ENCODE results near the gene SLC34A1.
"Not testable (repeated sequence)": the region's sequence is repeated elsewhere in the genome, so short reads cannot be mapped to it uniquely, and the experiment has no call there.

Gene SLC34A1

GRCh38 chr5:177384134-177384533, at the start of gene SLC34A1:
TSS of gene SLC34A1 (plus strand) at chr5:177384434. CDS start at chr5:177385742, 1,308 bp downstream.
- DNase-seq = no peak

- DNase-seq = no peak
These were observed 49.2 kb upstream of the SLC34A1 start for GRCh38 chr5:177334781-177335700.

GRCh38 chr5:177335701-177336065, 48.6 kb upstream of the SLC34A1 start:
- no peak for DNase-seq

GRCh38 chr5:177336112-177336511, 48.1 kb upstream of the SLC34A1 start:
- DNase-seq = peak; percentile 33

- no peak for DNase-seq
These were observed 47.4 kb upstream of the SLC34A1 start for GRCh38 chr5:177336603-177337494.

GRCh38 chr5:177338251-177339106, 45.8 kb upstream of the SLC34A1 start:
- DNase-seq = no peak

GRCh38 chr5:177339107-177339638, 45.1 kb upstream of the SLC34A1 start:
- DNase-seq = no peak

GRCh38 chr5:177343000-177343399, 41.2 kb upstream of the SLC34A1 start:
- DNase-seq = not testable (repeated sequence)

- no peak for DNase-seq
These were observed 40.5 kb upstream of the SLC34A1 start for GRCh38 chr5:177343777-177344176.

GRCh38 chr5:177344891-177345290, 39.3 kb upstream of the SLC34A1 start:
- no peak for DNase-seq

- no peak for DNase-seq
These were observed 37.4 kb upstream of the SLC34A1 start for GRCh38 chr5:177346820-177347219.

GRCh38 chr5:177347699-177348098, 36.5 kb upstream of the SLC34A1 start:
- no peak for DNase-seq

GRCh38 chr5:177349362-177349647, 34.9 kb upstream of the SLC34A1 start:
- no peak for DNase-seq

GRCh38 chr5:177349762-177350161, 34.5 kb upstream of the SLC34A1 start:
- DNase-seq = no peak

GRCh38 chr5:177350776-177351391, 33.4 kb upstream of the SLC34A1 start:
- no peak for DNase-seq

- DNase-seq = peak; percentile 92
These were observed 32.6 kb upstream of the SLC34A1 start, which contains the start of gene LMAN2 for GRCh38 chr5:177351392-177352329. TSS of gene LMAN2 (minus strand) at chr5:177351668. CDS start at chr5:177351647, 21 bp downstream.

GRCh38 chr5:177353093-177353492, 31.1 kb upstream of the SLC34A1 start:
- no peak for DNase-seq

- no peak for DNase-seq
These were observed 30.0 kb upstream of the SLC34A1 start for GRCh38 chr5:177354256-177354655.

GRCh38 chr5:177354711-177355110, 29.5 kb upstream of the SLC34A1 start:
- no peak for DNase-seq

GRCh38 chr5:177355162-177355867, 28.9 kb upstream of the SLC34A1 start:
- DNase-seq = no peak

All from CD4-positive, alpha-beta T cell treated with Interferon gamma for 1 hour (primary cell).